GM21447 (cell line): Measurements from ENCODE around the gene TNFAIP3.
"Not testable (repeated sequence)": the region's sequence is repeated elsewhere in the genome, so short reads cannot be mapped to it uniquely, and the experiment has no call there.

Source experiments
- ATAC-seq: cut with Tn5 transposase; IDR thresholded peaks from one replicate; pipeline ENCODE4 v1.9.1; 2021; ENCODE audit not compliant: unreplicated experiment

Gene TNFAIP3

GRCh38 chr6:137844327-137844726 is 22.7 kb upstream of the TNFAIP3 start:
- ATAC-seq = not testable (repeated sequence)

- not testable (repeated sequence) for ATAC-seq
Measured at GRCh38 chr6:137844773-137845172, 22.3 kb upstream of the TNFAIP3 start.

GRCh38 chr6:137845460-137845859 is 21.6 kb upstream of the TNFAIP3 start:
- ATAC-seq = no peak

GRCh38 chr6:137846274-137846673 is 20.8 kb upstream of the TNFAIP3 start:
- ATAC-seq = no peak

GRCh38 chr6:137846772-137847313 is 20.2 kb upstream of the TNFAIP3 start:
- ATAC-seq = peak; percentile 41

GRCh38 chr6:137847748-137848147 is 19.3 kb upstream of the TNFAIP3 start:
- no peak for ATAC-seq

- no peak for ATAC-seq
Measured at GRCh38 chr6:137848672-137849071, 18.4 kb upstream of the TNFAIP3 start.

- no peak for ATAC-seq
Measured at GRCh38 chr6:137849181-137849980, 17.7 kb upstream of the TNFAIP3 start.

GRCh38 chr6:137849981-137850714 is 16.9 kb upstream of the TNFAIP3 start:
- no peak for ATAC-seq

- no peak for ATAC-seq
Measured at GRCh38 chr6:137850816-137851602, 16.1 kb upstream of the TNFAIP3 start.

- ATAC-seq = no peak
Measured at GRCh38 chr6:137851669-137852068, 15.4 kb upstream of the TNFAIP3 start.

GRCh38 chr6:137852346-137852745 is 14.7 kb upstream of the TNFAIP3 start:
- no peak for ATAC-seq

GRCh38 chr6:137852811-137853210 is 14.2 kb upstream of the TNFAIP3 start:
- ATAC-seq = no peak

GRCh38 chr6:137853569-137854213 is 13.4 kb upstream of the TNFAIP3 start:
- ATAC-seq = no peak

GRCh38 chr6:137856138-137856898 is 10.7 kb upstream of the TNFAIP3 start:
- no peak for ATAC-seq

- ATAC-seq = no peak
Measured at GRCh38 chr6:137859025-137859424, 8.0 kb upstream of the TNFAIP3 start.

- ATAC-seq = no peak
Measured at GRCh38 chr6:137860394-137861005, 6.6 kb upstream of the TNFAIP3 start.

- no peak for ATAC-seq
Measured at GRCh38 chr6:137861550-137862337, 5.3 kb upstream of the TNFAIP3 start.
